ENCODE results near the gene PTPRN2.

GRCh38 chr7:157767506-157768197, 820.0 kb downstream of the PTPRN2 start:
- no peak for TF ChIP-seq ATF3 (IDR thresholded peaks at IDR 0.05)
- TF ChIP-seq ATF3 (CRISPR knock-in tag; conservative IDR thresholded peaks at IDR 0.05): no peak
- TF ChIP-seq, protein P1, sequence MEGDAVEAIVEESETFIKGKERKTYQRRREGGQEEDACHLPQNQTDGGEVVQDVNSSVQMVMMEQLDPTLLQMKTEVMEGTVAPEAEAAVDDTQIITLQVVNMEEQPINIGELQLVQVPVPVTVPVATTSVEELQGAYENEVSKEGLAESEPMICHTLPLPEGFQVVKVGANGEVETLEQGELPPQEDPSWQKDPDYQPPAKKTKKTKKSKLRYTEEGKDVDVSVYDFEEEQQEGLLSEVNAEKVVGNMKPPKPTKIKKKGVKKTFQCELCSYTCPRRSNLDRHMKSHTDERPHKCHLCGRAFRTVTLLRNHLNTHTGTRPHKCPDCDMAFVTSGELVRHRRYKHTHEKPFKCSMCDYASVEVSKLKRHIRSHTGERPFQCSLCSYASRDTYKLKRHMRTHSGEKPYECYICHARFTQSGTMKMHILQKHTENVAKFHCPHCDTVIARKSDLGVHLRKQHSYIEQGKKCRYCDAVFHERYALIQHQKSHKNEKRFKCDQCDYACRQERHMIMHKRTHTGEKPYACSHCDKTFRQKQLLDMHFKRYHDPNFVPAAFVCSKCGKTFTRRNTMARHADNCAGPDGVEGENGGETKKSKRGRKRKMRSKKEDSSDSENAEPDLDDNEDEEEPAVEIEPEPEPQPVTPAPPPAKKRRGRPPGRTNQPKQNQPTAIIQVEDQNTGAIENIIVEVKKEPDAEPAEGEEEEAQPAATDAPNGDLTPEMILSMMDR (IDR thresholded peaks at IDR 0.05 in 2 of 3, conservative IDR thresholded peaks at IDR 0.05 in 1 of 3; ENCODE audit: insufficient read depth in 2 of 3, low read depth in 1 of 3, low read length in 3 of 3): no peak
- no peak for TF ChIP-seq EZH2 (IDR thresholded peaks at IDR 0.05; ENCODE audit: borderline replicate concordance, low read depth, low read length)
- no peak for TF ChIP-seq FIP1L1 (IDR thresholded peaks at IDR 0.05; ENCODE audit: low read depth, low read length, poor library complexity, severe bottlenecking)
- no peak for TF ChIP-seq ARID3A (IDR thresholded peaks at IDR 0.05; ENCODE audit: borderline replicate concordance, low read depth, low read length)
- no peak for TF ChIP-seq ZBTB7A (IDR thresholded peaks at IDR 0.05; ENCODE audit: borderline replicate concordance, control insufficient read depth, low read depth, low read length)
- TF ChIP-seq SRF (CRISPR knock-in tag; IDR thresholded peaks at IDR 0.05): no peak
- TF ChIP-seq, protein P2, sequence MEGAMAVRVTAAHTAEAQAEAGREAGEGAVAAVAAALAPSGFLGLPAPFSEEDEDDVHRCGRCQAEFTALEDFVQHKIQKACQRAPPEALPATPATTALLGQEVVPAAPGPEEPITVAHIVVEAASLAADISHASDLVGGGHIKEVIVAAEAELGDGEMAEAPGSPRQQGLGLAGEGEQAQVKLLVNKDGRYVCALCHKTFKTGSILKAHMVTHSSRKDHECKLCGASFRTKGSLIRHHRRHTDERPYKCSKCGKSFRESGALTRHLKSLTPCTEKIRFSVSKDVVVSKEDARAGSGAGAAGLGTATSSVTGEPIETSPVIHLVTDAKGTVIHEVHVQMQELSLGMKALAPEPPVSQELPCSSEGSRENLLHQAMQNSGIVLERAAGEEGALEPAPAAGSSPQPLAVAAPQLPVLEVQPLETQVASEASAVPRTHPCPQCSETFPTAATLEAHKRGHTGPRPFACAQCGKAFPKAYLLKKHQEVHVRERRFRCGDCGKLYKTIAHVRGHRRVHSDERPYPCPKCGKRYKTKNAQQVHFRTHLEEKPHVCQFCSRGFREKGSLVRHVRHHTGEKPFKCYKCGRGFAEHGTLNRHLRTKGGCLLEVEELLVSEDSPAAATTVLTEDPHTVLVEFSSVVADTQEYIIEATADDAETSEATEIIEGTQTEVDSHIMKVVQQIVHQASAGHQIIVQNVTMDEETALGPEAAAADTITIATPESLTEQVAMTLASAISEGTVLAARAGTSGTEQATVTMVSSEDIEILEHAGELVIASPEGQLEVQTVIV (CRISPR knock-in tag; IDR thresholded peaks at IDR 0.05; ENCODE audit: borderline replicate concordance): no peak
- no peak for TF ChIP-seq ZNF217 (CRISPR knock-in tag; IDR thresholded peaks at IDR 0.05)
- TF ChIP-seq FOXK1 (CRISPR knock-in tag; IDR thresholded peaks at IDR 0.05; ENCODE audit: borderline replicate concordance): no peak
- TF ChIP-seq MYC (IDR thresholded peaks at IDR 0.05; ENCODE audit: low read depth, low read length): no peak
- TF ChIP-seq MYC (CRISPR knock-in tag; IDR thresholded peaks at IDR 0.05; ENCODE audit: borderline replicate concordance, low read depth): no peak
- no peak for TF ChIP-seq MAX (CRISPR knock-in tag; IDR thresholded peaks at IDR 0.05)
- TF ChIP-seq, protein P3, sequence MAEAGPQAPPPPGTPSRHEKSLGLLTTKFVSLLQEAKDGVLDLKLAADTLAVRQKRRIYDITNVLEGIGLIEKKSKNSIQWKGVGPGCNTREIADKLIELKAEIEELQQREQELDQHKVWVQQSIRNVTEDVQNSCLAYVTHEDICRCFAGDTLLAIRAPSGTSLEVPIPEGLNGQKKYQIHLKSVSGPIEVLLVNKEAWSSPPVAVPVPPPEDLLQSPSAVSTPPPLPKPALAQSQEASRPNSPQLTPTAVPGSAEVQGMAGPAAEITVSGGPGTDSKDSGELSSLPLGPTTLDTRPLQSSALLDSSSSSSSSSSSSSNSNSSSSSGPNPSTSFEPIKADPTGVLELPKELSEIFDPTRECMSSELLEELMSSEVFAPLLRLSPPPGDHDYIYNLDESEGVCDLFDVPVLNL (CRISPR knock-in tag; IDR thresholded peaks at IDR 0.05; ENCODE audit: low read depth): no peak
